GM12891 (cell line): Measurements from ENCODE around the gene ARFGAP2.

Experiments
- DNase-seq: peaks from one replicate; pipeline ENCODE4 v3.0.0; 2011; ENCODE audit warnings: low spot score; ENCODE audit not compliant: insufficient read length
- FAIRE-seq: peaks from 2 replicates; lab custom pipeline; 2011; peaks lifted over from hg19 to GRCh38; lab: Jason Lieb, UNC
- PAX5 ChIP-seq: IDR thresholded peaks from 2 replicates; pipeline ENCODE4 v1.6.1; 2011; ENCODE audit warnings: low read length, moderate library complexity, mild to moderate bottlenecking; ENCODE audit not compliant: insufficient read depth, severe bottlenecking
- POLR2A ChIP-seq: IDR thresholded peaks from 2 replicates; pipeline ENCODE4 v1.6.1; 2011; ENCODE audit warnings: low read depth, low read length, control low read depth
- POLR2AphosphoS5 ChIP-seq: IDR thresholded peaks from 2 replicates; pipeline ENCODE4 v1.6.1; 2011; ENCODE audit warnings: low read depth, low read length, control low read depth
- POU2F2 ChIP-seq: IDR thresholded peaks from 2 replicates; pipeline ENCODE4 v1.6.1; 2011; ENCODE audit warnings: low read depth, mild to moderate bottlenecking, control low read depth, low read length, moderate library complexity
- SPI1 ChIP-seq: IDR thresholded peaks from 2 replicates; pipeline ENCODE4 v1.6.1; 2011; ENCODE audit warnings: low read depth, low read length, control low read depth
- TAF1 ChIP-seq: IDR thresholded peaks from 2 replicates; pipeline ENCODE4 v1.6.1; 2011; ENCODE audit warnings: low read depth, low read length, control low read depth

The ARFGAP2 gene

DNA sequence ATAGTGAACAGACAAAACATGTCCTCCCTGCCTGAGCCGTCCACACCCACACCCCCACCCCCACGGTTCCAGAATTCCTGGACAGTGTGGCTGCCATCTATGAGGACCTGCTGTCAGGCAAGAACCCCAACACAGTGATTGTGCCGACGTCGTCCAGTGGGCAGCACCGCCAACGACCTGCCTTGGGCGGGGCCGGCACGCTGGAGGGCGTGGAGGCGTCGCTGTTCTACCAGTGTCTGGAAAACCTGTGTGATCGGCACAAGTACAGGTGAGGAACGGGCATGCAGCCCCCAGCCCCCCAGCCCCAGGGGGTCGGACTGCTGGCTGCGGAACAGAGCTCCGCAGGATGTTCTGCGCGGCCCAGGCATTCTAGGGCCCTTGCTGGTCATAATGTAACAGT, 19.7 kb downstream of the ARFGAP2 start:
- DNase-seq, result no peak
- FAIRE-seq, result no peak
- TF ChIP-seq POLR2A (no peak), TAF1 (no peak), SPI1 (no peak), POLR2AphosphoS5 (no peak), POU2F2 (no peak), PAX5 (no peak)

DNA sequence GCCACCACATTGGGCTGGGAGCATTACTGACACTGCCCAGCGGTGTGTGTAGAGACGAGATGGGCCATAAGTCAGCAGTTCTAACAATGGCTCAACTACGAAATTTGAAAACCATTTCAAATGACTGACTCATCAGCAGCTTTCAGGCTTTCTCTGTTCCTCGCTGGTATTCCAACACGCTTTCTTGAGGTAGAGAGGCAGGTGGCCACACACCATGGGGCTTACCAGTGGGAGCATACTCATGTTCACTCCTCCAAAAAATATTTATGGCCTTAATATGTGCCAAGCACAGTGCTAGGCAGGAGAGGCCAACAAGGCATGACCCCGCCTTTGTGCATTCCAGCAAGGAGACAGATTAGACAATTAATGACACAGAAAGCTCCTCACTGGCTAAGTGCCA, 20.3 kb downstream of the ARFGAP2 start:
- FAIRE-seq, result no peak
- TF ChIP-seq SPI1, result no peak
- TF ChIP-seq PAX5, result no peak
- TF ChIP-seq POLR2AphosphoS5, result no peak
- TF ChIP-seq TAF1, result no peak
- TF ChIP-seq POLR2A, result no peak
- no peak for TF ChIP-seq POU2F2
- no peak for DNase-seq

GRCh38 chr11:47155879-47156278, 20.8 kb downstream of the ARFGAP2 start:
- TF ChIP-seq SPI1 (no peak), PAX5 (no peak), POLR2AphosphoS5 (no peak), POLR2A (no peak), POU2F2 (no peak), TAF1 (no peak)
- DNase-seq (no peak), FAIRE-seq (no peak)

DNA sequence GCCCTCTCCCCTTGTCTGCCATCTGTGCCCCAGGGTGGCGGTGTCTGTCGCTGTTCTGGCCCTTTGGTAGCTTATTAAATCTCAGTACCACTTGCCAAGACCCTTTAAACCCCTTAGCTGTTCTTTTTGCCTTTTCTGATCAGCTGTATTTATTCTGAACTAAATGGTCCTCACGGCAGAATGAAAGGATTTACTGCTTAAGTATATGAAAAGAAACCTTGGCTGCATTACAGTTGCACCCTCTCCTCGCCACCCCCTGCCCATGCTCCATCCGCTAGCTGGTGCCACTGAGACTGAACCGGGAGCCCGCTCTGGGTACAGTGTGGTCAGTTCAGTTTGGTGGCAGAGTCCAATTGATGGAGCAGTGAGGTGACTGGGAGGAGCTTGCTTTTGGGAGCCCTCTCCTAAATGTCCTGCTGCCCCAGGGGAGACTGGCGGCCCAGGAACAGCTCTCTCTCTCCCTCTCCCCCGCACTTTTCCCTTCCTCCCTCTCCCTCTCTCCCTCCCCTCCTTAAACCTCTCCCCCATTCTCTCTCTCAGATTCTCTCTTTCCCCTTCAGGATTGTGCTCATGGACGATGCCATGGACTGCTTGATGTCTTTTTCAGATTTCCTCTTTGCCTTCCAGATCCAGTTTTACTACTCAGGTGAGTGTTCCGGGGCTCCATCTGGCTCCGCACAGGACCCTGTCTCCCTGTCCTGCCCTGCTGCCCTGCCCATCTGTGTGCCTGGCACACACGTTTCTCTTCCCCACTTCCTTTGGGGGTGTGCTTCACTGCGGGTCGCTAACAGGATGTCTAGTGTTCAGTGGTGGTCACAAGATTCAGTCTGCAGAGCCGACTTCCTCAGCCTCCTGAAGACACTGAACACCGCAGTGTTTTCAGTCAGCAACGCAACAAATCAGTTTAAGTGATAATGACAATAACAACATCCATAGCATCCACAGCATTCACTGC, 21.8 kb downstream of the ARFGAP2 start:
- FAIRE-seq (peak; percentile 65), DNase-seq (no peak)
- TF ChIP-seq TAF1 (no peak), POU2F2 (no peak), SPI1 (no peak), POLR2AphosphoS5 (no peak), POLR2A (no peak), PAX5 (no peak)

GRCh38 chr11:47152953-47153950, 23.4 kb downstream of the ARFGAP2 start:
- FAIRE-seq (peak; percentile 80), DNase-seq (peak; percentile 58)
- TF ChIP-seq PAX5, result no peak
- TF ChIP-seq POLR2AphosphoS5, result no peak
- TF ChIP-seq POLR2A, result no peak
- TF ChIP-seq SPI1, result no peak

DNA sequence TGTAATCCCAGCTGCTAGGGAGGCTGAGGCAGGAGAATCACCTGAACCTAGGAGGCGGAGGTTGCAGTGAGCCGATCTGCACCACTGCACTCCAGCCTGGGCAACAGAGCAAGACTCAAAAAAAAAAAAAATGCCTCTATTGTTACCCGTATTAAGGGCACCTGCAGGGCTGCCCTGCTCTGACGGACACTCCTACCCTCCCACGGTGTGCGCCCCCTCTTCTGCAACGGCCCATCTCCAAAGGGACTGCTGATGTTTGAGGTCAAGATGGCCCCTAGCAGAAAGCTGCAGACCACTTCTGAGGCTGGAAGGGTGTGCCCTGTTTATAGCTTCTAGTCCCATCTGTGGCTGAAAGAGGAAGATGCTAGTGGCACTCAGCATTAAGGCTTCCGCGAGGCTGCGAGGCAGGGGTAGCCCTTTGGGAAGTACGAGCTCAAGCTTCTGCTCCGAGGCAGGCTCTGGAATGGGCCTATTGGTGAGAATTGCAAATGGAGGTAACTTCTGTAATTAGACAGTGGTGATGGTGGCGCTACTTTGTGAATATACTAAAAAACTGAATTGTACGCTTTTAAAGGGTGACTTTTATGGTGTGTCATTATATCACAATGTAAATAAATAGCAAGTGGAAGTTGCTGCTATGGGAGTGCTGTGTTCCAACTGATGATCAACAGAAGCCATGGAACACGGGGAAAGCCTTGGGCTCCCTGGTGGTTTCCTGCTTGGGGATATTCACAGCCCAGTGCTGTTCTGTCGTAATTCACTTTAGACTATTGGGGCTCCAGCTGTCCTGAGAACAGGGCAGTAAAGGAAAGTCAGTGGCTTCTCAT, 24.3 kb downstream of the ARFGAP2 start:
- peak; percentile 81 for FAIRE-seq
- no peak for DNase-seq
- TF ChIP-seq POLR2AphosphoS5 (no peak), TAF1 (no peak), POLR2A (no peak), POU2F2 (no peak), SPI1 (no peak), PAX5 (no peak)

DNA sequence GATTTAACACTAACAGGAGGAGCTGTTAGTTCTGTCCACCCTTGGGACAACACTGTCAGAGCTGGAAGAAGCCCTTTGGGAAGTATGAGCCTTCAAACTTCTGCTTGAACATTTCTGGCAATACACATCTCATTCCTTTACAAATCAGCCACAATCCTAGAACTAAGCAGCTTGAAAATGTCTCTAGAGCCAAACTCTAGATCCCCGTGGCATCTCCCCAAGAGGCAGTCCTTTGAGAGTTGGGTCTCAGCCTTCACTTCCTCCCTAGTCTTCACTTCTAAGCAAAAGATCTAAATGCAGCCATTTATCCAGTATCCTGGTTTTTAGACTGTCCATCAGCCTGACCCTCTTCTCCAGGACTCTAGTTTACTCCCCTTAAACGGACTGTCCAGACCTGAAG, 26.9 kb downstream of the ARFGAP2 start:
- TF ChIP-seq POU2F2, result no peak
- no peak for TF ChIP-seq POLR2A
- TF ChIP-seq SPI1, result no peak
- TF ChIP-seq PAX5, result no peak
- FAIRE-seq (no peak), DNase-seq (no peak)

GRCh38 chr11:47148903-47149531, 27.7 kb downstream of the ARFGAP2 start:
- DNase-seq, result no peak
- FAIRE-seq, result no peak
- no peak for TF ChIP-seq PAX5
- TF ChIP-seq SPI1, result no peak
- no peak for TF ChIP-seq POU2F2
- TF ChIP-seq TAF1, result no peak
- no peak for TF ChIP-seq POLR2A
- no peak for TF ChIP-seq POLR2AphosphoS5
